HG03039 (cell line): ENCODE measurements around the gene PPP1R26.
"Not testable (repeated sequence)": the region's sequence is repeated elsewhere in the genome, so short reads cannot be mapped to it uniquely, and the experiment has no call there.

Source experiments
- ATAC-seq: cut with Tn5 transposase; IDR thresholded peaks from one replicate; pipeline ENCODE4 v1.9.1; 2021; ENCODE audit warnings: mild to moderate bottlenecking, moderate library complexity; ENCODE audit not compliant: unreplicated experiment

PPP1R26 gene

DNA sequence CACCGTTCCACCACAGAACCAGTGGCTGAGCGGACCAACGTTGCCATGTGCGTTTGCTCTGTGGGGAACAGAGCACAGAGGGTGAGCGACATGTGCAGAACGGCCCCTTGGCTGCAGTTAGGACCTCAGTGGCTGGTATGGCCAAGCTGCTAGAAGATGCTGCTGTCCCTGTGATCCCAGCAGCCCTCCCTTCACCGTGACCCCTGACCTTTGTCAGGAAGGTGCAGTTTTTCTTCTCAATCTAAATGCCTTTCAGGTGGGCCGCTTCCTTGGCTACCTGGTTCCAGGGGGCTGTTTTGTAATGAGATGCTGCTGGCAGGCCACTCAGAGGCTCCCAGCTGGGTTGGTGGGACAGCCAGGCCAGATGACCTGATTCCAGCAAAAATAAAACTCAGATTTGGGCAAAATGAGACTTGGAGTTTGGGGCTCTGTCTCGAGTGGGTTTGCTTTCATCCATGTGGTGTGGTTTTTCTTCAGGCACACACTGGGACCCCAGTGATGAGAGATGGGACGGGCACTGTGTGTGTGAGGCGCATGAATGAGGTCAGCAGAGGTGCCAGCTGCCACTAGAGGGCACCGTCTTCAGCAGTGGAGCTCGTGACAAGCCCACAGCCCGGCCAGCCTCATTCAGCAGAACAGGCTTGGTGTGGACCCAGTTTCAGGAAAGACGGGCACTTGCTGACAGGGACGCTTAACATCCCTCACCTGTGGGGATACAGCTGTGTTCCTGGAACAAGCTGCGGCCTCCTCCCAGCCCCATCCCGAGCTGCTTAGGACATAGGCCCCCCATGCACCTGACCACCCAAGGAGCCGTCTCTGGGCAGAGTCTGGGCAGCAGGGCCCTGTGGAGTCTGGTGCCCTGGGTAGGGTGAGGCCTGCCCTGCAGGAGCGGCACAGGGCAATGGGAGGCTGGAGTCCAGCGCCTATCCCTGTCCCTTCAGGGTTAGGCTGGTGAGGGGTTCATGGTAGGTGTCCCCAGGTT, 25.0 kb downstream of the PPP1R26 start:
- ATAC-seq: no peak

- ATAC-seq: no peak
Measured at GRCh38 chr9:135505406-135506187, 26.0 kb downstream of the PPP1R26 start.

- ATAC-seq: no peak
Measured at GRCh38 chr9:135506327-135507103, 26.9 kb downstream of the PPP1R26 start.

DNA sequence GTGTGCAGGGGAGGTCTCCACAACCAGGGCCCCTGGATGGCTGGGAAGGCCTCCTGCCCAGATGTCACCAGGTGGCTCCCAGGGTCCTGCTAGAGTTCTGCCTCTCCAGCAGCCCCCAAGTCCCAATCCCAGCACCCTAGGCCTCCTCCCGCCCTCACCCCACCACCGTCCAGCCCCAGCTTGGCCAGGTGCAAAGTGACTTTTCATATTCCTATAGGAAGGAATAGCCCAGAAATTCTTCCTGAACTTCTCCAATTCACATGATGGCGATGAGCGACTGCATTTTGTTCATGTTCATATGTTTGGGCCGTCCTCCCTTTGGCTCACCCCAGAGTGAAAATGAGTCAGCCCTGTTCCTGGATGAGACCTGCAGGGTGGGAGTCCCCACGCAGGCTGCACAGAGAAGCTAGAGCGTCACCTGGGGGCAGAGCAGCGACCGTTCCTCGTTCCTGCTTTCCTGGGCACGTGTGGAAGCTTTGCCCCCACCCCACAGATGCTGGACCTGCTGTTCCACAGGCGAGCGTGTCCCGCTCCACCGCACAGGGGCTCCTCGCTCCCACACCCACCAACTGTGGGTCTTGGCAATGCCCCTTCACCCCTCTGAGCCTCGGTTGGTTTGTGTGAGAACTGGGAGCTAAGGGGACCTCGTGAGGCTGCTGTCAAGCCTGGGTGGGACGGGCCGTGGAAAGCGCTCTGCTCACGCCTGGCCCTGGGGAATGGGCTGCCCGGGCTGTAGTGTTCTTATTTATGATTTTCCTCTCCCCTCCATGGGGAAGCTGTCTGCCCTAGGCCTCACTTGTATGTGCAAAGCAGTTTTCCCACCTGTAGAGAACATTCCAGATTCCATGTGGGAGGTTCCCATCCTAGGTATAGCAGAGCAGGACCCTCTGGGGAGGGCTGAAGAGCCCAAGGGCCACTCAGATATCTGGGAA, 27.8 kb downstream of the PPP1R26 start:
- no peak for ATAC-seq

DNA sequence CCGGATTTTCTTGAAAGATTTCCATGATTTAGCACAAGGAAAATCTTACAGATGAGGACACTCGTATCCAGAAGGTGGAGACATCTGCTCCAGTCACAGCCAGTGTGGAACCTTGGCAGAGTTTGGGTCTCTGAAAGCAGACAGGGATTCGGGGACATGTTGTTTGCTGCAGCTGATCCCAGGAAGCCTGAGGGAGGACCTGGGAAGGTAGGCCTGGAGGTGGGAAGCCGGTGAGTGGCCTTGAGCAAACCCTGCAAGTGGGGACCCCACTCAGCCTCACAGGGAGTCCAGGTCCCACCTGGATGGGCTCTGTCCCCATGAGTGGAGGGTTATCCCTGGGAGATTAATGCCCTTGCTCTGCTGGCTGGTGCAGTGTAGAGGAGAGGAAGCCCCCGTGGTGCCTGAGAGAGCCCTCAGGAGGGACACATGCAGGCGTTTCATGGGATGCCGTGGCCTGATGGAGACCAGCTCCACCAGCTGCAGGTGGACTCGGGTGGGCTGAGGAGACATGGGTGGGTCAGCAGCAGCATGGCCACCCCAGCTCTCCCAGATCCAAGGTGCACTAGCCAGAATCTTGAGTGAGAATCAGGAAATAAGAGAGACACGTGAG, 28.7 kb downstream of the PPP1R26 start:
- ATAC-seq: no peak

- no peak for ATAC-seq
Measured at GRCh38 chr9:135509458-135509857, 29.9 kb downstream of the PPP1R26 start.

DNA sequence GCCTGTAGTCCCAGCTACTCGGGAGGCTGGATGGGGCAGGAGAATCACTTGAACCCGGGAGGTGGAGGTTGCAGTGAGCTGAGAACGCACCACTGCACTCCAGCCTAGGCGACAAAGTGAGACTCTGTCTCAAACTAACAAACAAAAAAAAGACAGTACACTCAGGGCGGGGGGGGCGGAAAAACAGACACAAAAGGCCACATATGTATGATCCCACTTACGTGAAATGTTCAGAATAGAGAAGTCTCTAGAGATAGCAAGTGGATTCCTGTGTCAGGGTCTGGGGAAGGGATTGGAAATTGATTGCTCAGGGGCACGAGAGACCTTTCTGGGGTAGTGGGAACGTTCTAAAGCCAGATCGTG, 32.6 kb downstream of the PPP1R26 start:
- no peak for ATAC-seq

DNA sequence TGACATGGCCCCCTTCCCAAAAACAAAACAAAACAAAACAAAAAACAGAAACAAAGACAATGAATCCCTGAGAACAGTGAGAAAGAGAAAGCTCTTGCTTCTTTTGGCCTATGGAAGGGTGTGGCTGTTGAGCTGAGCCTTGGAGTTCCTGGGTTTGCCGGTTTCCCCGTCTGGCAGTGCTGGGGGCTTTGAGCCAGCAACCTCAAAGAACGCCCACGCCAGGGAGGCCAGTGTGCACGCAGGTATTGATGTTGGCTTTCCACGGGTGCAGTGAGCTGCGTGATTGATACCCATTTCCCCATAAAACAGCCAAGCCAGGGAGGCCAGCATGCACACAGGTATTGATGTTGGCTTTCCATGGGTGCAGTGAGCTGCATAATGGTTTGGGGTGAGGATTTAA, 33.3 kb downstream of the PPP1R26 start:
- ATAC-seq: no peak

DNA sequence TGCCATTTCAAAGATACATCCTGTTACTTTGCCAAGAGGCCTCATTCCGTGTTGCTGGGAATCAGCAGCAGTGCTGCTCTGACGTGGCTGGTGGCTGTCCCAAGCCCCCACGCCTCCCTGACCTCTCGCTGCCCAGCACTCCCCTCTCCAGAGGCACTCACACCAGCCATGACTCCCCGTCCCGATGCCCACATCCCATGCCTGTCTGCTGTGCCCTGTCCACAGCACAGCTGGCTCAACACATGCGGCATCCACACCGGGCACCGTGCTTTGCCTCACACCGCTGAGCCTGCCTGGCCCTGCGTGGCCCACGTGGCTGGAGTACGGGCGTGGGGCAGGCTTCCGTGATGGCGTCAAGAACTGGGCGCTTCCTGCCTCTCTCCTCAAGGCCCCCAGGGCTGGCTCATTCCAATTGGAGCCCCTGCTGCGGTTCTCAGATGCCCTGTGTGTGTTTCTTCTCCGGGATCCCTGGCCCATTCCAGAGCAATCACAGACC, 33.8 kb downstream of the PPP1R26 start:
- no peak for ATAC-seq

- not testable (repeated sequence) for ATAC-seq
Measured at GRCh38 chr9:135513906-135514305, 34.3 kb downstream of the PPP1R26 start.

- ATAC-seq: no peak
Measured at GRCh38 chr9:135514342-135515082, 34.9 kb downstream of the PPP1R26 start.

DNA sequence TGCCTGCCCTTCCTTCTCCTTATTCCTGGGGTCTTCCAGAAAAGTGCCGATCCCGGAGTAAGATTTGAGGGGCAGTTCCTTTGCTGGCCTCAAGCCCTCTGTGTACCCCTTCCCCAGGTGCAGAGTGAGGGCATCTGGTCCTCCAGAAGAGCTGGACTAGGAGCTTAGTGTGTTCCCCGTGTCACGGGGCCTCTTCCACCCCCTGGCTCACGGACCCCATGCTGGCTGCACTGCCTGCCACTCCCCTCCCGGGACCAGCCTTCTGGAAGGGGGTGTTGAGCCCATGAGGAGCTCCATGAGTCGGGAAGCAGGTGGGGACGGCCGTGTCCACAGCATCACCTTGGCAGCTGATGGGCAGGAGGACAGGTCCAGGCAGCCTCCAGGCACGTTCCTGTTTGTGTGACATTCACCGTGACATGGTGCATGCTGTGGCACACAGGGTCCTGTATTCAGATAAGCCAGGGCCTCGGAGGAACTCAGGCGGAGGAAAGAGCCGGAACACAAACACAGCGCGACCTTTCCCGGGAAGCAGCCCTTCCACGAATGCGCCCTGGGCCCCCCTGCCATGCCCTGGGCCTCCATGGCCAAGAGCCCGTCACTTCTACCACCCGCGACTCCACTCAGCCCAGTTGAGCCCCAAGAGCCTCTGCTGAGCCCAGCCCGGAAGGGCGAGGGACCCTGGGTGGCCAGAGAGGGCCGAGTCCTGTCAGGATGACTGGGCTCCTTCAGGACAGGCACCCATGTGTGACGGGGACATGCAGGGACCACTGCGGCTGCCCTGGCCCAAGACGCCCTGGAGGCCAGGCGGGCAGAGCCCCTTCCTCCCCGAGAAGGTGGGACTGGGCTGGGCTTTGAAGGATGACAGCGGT, 35.7 kb downstream of the PPP1R26 start:
- no peak for ATAC-seq

DNA sequence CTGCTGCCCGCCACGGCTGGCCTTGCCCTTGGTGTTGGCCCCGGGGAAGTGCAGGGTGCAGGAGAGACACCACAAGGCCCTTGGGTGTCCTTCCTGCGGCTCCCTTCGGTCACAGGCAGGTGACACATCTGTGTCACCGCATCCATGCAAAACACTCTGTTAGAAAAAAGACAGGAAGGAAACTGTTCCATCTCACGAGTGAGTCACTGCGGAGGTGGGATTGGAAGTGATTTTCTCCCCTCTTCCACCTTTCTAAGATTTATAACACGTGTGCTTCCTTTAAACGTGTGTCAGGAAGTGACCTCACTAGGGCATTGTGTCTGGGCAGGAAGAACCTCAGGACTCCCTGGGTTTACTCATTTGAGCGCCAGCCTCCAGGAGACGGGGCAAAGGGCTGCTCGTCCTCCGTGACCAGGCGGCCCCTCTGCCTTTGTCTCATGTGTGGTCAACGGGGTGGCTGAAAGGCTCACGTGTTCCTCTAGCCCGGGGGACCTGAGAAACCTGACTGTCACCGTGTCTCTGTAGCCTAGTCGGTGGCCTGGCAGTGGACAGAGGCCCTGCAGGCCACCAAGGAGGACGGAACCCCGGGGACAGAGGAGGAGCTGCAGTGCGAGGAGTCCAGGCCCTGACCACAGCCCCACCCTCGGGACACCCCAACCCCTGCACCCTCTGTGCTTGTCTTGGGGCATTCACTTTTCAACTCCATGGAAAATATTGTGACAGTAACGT, 36.7 kb downstream of the PPP1R26 start:
- ATAC-seq: no peak

- ATAC-seq: no peak
Measured at GRCh38 chr9:135517407-135517822, 37.8 kb downstream of the PPP1R26 start.

DNA sequence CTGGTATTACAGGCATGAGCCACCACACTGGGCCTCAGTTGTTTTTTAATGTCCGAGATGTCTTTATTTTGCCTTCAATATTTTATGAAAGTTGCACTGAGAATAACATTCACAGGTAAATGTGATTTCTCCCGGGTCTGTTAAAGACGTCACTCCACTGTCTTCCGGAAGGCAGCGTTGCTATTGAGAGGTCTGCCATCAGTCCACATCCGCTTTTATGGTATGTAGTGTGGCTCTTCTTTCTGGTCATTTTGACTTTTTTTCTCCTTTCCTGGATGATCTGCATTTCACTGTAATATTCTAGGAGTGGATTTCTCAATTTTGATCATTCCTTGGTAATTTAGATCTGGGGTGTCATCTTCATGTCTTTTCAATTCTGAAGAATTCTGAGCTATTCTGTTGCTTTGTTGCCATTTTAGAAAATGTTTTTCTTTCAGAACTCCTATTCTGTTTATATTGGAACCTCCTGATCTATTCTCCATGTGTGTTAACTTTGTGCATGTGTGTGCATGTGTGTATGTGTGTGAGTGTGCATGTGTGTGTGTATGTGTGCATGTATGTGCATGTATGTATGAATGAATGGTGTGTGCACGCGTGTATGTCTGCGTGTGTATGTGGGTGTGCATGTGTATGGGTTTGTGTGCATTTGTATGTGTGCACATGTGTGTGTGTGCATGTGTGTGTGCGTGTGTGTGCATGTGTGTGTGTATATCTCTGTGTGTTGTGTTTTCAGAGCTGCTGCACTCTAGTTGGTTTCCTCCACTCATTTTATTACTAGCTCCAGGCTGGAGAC, 39.8 kb downstream of the PPP1R26 start:
- no peak for ATAC-seq

GRCh38 chr9:135520916-135521607, 41.5 kb downstream of the PPP1R26 start, which contains the start of gene LCN1:
Gene LCN1, plus strand, starts transcription at chr9:135521440. Its CDS starts 58 bp downstream, at chr9:135521498.
- ATAC-seq: no peak
